ENCODE data around the gene BOC.

Gene BOC

GRCh38 chr3:113174304-113174703, 37.1 kb upstream of the BOC start:
- H3K4me3 ChIP-seq (ENCODE audit: low read length): no peak overlapping the region
- TF ChIP-seq ZNF274 (IDR thresholded peaks at IDR 0.05; ENCODE audit: low read depth, low read length): no peak

- no peak overlapping the region for H3K4me3 ChIP-seq (ENCODE audit: low read length)
- no peak for TF ChIP-seq ZNF274 (IDR thresholded peaks at IDR 0.05; ENCODE audit: low read depth, low read length)
These were observed 36.4 kb upstream of the BOC start for GRCh38 chr3:113174801-113175485.

GRCh38 chr3:113177526-113177925, 33.8 kb upstream of the BOC start:
- TF ChIP-seq ZNF274 (IDR thresholded peaks at IDR 0.05; ENCODE audit: low read depth, low read length): no peak
- no peak overlapping the region for H3K4me3 ChIP-seq (ENCODE audit: low read length)

GRCh38 chr3:113179235-113179824, 32.0 kb upstream of the BOC start:
- TF ChIP-seq ZNF274 (IDR thresholded peaks at IDR 0.05; ENCODE audit: low read depth, low read length): no peak

GRCh38 chr3:113183748-113184661, 27.4 kb upstream of the BOC start:
- no peak for TF ChIP-seq ZNF274 (IDR thresholded peaks at IDR 0.05; ENCODE audit: low read depth, low read length)

More at GRCh38 chr3:113179235-113179824, 32.0 kb upstream of the BOC start:
- no peak overlapping the region for H3K4me3 ChIP-seq (ENCODE audit: low read length)

GRCh38 chr3:113185194-113185835, 26.0 kb upstream of the BOC start:
- no peak for TF ChIP-seq ZNF274 (IDR thresholded peaks at IDR 0.05; ENCODE audit: low read depth, low read length)

More at GRCh38 chr3:113183748-113184661, 27.4 kb upstream of the BOC start:
- H3K4me3 ChIP-seq (ENCODE audit: low read length): no peak overlapping the region

GRCh38 chr3:113186566-113186965, 24.8 kb upstream of the BOC start:
- H3K4me3 ChIP-seq (ENCODE audit: low read length): no peak overlapping the region
- no peak for TF ChIP-seq ZNF274 (IDR thresholded peaks at IDR 0.05; ENCODE audit: low read depth, low read length)

More at GRCh38 chr3:113185194-113185835, 26.0 kb upstream of the BOC start:
- no peak overlapping the region for H3K4me3 ChIP-seq (ENCODE audit: low read length)

GRCh38 chr3:113193288-113193687, 18.1 kb upstream of the BOC start:
- no peak overlapping the region for H3K4me3 ChIP-seq (ENCODE audit: low read length)
- TF ChIP-seq ZNF274 (IDR thresholded peaks at IDR 0.05; ENCODE audit: low read depth, low read length): no peak

- no peak overlapping the region for H3K4me3 ChIP-seq (ENCODE audit: low read length)
- TF ChIP-seq ZNF274 (IDR thresholded peaks at IDR 0.05; ENCODE audit: low read depth, low read length): no peak
These were observed 17.6 kb upstream of the BOC start for GRCh38 chr3:113193719-113194118.

GRCh38 chr3:113194823-113195401, 16.4 kb upstream of the BOC start:
- H3K4me3 ChIP-seq (ENCODE audit: low read length): no peak overlapping the region
- no peak for TF ChIP-seq ZNF274 (IDR thresholded peaks at IDR 0.05; ENCODE audit: low read depth, low read length)

GRCh38 chr3:113200351-113200750, 11.0 kb upstream of the BOC start:
- H3K4me3 ChIP-seq (ENCODE audit: low read length): no peak overlapping the region
- no peak for TF ChIP-seq ZNF274 (IDR thresholded peaks at IDR 0.05; ENCODE audit: low read depth, low read length)

- no peak for TF ChIP-seq ZNF274 (IDR thresholded peaks at IDR 0.05; ENCODE audit: low read depth, low read length)
- no peak overlapping the region for H3K4me3 ChIP-seq (ENCODE audit: low read length)
These were observed 10.4 kb upstream of the BOC start for GRCh38 chr3:113200946-113201345.

- H3K4me3 ChIP-seq (ENCODE audit: low read length): no peak overlapping the region
These were observed 7.0 kb upstream of the BOC start for GRCh38 chr3:113204371-113204770.

GRCh38 chr3:113205481-113205880, 5.9 kb upstream of the BOC start:
- no peak overlapping the region for H3K4me3 ChIP-seq (ENCODE audit: low read length)
- no peak for TF ChIP-seq ZNF274 (IDR thresholded peaks at IDR 0.05; ENCODE audit: low read depth, low read length)

More at GRCh38 chr3:113204371-113204770, 7.0 kb upstream of the BOC start:
- TF ChIP-seq ZNF274 (IDR thresholded peaks at IDR 0.05; ENCODE audit: low read depth, low read length): no peak

Measured in GM08714 (cell line).